Stimulated activated CD8-positive, alpha-beta memory T cell treated with anti-CD3 and anti-CD28 coated beads, Interleukin-4, amount 100 ng/mL, for 1 hour (primary cell): ENCODE results near the gene DGKE.

Experiments
- DNase-seq, 2 donors: peaks; one replicate each; pipeline ENCODE4 v3.0.0-alpha.2; 2020; ENCODE audit warnings: low read depth in 2 of 2, low spot score in 1 of 2

The DGKE gene

DNA sequence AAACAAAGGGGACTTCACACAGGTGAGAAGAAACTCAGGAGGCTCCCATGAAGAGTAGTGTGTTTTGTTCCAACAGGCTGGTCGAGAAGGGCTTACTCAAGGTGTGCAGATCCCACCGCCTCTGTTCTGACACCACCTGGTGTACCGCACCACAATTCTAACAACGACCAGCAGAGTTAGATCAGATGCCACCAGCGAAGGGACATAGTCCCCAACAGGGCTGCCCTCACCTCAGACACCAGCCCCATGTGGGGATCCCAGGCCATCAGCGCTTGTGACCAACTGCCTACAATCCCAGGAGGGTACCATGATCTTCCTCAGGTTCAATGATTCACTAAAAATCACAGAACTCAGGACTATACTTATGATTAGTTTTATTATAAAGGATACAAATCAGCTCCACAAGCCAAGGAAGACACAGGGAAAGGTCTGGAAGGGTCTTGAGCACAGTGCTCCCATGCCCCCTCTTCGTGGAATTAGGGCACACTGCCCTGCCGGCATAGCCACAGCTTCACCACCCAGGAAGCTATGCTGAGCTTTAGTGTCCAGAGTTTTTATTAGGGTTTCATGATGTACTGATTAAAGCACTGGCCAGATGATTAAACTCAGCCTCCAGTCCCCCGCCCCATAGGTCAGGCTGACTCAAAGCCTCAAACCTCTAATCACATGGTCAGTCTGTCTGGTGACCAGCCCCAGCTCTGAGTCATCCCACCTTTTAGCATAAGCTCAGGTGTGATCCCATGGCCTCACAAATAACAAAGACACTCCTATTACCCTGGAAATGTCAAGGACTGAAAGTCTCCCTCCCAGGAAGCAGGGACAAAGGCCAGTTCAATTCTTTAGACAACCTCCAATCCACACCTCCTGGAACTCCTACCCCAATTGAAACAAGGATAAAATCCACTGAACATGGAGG lies 53.9 kb downstream of the DGKE start:
- DNase-seq = no peak

DNA sequence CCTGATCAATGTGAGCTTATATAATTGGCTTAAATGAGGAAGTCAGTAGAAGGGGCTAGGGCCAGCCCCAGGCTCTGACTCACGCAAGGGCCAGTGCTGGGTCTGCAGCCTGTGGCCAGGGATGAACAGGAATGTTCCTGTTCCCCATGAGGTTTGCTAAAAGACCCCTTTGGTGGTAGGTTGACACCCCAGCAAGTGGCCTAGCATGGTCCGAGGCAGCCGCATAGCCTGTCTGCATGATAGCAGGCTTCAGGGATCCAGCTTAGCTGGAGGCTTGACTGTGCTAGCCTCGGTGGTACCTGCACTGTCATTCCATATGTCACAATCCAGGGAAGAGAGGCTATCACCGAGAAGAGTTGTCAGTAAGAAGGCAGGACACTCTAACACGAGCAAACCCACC lies 56.4 kb downstream of the DGKE start:
- no peak for DNase-seq

- DNase-seq = no peak
Measured at GRCh38 chr17:56890906-56891674, 57.1 kb downstream of the DGKE start.

- DNase-seq = peak in 1 of 2 donors; percentile 16
Measured at GRCh38 chr17:56891751-56892150, 57.8 kb downstream of the DGKE start.

- DNase-seq = no peak
Measured at GRCh38 chr17:56892333-56892732, 58.4 kb downstream of the DGKE start.

DNA sequence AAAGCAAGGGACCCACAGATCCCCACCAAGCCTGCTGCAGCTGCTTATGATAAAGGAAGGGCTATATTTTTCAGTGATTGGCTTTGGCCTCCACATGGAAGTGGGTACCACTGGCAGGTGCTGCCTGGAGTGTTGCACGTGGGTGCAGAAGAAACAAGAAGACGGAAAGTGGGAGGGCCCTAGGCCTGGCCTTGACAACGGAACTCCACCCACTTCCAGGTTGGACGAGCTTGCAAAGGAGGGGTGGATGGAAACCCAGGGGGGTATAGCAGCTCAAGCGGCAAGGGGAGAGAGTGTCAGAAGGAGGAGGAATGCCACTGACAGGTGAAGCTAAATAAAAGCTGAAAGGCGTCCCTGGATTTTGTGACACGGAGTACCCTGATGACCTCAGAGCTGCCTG lies 59.6 kb downstream of the DGKE start:
- no peak for DNase-seq

DNA sequence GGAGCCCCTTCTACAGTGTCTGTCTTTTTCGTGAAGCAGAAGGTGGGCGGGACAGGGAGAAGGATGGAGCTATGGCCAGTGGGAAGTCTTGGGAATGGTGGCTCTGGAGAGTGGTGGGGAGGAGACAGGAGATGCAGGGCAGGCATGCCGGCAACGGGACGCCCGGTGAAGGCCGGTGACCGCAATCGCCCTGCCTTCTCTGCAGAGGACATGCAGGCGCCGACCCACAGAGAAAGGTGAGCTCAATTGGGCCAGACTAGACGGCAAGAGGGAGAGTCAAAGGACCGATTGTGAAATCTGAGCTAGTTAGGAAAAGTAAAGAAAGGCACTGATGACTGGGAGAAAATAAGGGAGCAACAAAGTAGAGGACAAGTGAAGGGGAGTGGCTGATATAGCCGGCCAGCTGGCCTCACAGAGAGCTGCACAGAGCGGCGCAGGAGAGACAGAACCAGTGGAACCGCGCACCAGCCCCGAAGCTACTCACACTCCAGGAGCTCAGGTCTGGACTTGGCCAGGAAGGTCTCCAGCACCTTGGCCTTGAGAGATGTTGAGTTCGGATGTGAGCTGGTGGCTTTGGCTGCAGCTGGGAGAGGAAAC lies 61.0 kb downstream of the DGKE start:
- no peak for DNase-seq

GRCh38 chr17:56896217-56896967 lies 62.4 kb downstream of the DGKE start:
- DNase-seq = no peak

GRCh38 chr17:56896968-56897359 lies 63.0 kb downstream of the DGKE start:
- no peak for DNase-seq

DNA sequence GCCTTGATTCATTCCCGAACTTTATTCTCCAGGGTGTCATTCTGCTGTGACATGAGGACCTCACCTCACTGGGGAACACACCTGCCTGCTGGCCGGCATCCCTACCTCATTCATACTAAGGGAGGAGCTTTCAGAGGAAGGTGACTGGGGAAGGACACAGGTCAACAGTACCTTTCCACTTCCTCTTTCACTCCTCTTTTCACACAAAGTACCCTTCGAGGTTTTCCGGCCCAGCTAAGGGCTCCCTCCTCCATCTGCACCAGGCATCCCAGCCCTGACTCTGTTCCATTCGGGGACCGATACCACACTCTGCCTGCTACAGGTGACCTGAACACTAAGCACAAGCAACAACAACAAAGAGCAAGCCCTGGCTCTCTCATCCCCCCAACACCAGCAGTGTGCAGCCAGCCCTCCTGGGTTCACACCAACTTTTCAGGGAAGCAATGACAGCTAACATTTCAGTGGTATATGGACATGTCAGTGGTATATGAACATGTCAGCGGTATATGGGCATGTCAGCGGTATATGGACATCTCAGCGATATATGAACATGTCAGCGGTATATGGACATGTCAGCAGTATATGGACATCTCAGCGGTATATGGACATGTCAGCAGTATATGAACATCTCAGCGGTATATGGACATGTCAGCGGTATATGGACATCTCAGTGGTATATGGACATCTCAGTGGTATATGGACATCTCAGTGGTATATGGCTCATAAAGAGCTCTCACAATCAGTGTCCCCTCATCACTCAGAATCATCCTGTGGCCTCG lies 63.9 kb downstream of the DGKE start:
- DNase-seq = no peak

GRCh38 chr17:56898874-56899273 lies 64.9 kb downstream of the DGKE start:
- DNase-seq = no peak

- DNase-seq = no peak
Measured at GRCh38 chr17:56899403-56899802, 65.5 kb downstream of the DGKE start.

DNA sequence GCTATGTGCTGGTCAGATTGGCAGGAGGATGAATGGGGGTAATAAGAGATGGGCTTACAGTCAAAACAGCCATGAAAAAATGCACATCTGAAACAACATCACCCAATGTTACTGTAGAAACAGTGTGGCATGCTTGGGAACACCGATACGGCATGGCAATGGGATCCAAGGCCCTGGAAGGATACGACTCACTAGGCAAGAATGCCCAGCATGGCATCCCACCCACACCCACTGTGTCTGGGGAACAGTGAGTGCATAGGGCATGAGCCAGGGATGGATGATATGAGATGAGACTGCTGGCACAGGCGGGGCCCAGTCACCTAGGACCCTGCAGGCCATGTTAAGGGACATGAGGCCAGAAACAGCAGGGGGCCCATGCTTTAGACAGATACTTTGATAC lies 68.4 kb downstream of the DGKE start:
- DNase-seq = no peak

- no peak for DNase-seq
Measured at GRCh38 chr17:56903560-56903959, 69.6 kb downstream of the DGKE start.

GRCh38 chr17:56908001-56908542 lies 74.1 kb downstream of the DGKE start:
- DNase-seq = no peak

GRCh38 chr17:56909742-56910508 lies 76.0 kb downstream of the DGKE start:
- DNase-seq = no peak

- no peak for DNase-seq
Measured at GRCh38 chr17:56910509-56911235, 76.7 kb downstream of the DGKE start.

- DNase-seq = no peak
Measured at GRCh38 chr17:56912105-56912999, 78.4 kb downstream of the DGKE start.
